GM18511 (cell line): ENCODE data around the gene PIK3CD.

Experiments
- ATAC-seq: cut with Tn5 transposase; IDR thresholded peaks from one replicate; pipeline ENCODE4 v1.9.1; 2021; ENCODE audit warnings: mild to moderate bottlenecking, moderate library complexity; ENCODE audit not compliant: unreplicated experiment

The PIK3CD gene

DNA sequence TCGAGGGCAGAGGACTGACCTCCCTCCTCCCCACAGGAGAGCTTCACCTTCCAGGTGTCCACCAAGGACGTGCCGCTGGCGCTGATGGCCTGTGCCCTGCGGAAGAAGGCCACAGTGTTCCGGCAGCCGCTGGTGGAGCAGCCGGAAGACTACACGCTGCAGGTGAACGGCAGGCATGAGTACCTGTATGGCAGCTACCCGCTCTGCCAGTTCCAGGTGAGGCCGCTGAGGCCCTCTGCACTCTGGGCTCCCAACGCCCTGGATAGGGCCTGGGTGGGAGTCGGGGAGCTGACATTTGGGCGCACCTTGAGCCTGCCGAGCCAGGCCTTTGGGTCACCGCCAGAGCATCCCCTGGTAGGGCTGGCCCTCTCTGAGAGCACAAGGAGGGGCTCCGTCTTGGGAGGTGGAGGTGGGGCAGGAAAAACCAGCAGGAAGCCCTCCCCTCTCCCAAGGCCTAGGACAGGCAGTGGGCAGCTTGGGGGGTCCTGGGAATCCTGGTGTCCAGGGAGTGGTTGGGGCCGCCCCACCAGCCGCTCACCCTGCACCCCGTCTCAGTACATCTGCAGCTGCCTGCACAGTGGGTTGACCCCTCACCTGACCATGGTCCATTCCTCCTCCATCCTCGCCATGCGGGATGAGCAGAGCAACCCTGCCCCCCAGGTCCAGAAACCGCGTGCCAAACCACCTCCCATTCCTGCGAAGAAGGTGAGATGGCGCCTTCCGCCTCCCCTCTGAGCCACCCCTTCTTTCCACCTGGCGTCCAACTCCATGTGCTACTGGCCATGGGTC lies 65.1 kb downstream of the PIK3CD start:
- ATAC-seq, result no peak

DNA sequence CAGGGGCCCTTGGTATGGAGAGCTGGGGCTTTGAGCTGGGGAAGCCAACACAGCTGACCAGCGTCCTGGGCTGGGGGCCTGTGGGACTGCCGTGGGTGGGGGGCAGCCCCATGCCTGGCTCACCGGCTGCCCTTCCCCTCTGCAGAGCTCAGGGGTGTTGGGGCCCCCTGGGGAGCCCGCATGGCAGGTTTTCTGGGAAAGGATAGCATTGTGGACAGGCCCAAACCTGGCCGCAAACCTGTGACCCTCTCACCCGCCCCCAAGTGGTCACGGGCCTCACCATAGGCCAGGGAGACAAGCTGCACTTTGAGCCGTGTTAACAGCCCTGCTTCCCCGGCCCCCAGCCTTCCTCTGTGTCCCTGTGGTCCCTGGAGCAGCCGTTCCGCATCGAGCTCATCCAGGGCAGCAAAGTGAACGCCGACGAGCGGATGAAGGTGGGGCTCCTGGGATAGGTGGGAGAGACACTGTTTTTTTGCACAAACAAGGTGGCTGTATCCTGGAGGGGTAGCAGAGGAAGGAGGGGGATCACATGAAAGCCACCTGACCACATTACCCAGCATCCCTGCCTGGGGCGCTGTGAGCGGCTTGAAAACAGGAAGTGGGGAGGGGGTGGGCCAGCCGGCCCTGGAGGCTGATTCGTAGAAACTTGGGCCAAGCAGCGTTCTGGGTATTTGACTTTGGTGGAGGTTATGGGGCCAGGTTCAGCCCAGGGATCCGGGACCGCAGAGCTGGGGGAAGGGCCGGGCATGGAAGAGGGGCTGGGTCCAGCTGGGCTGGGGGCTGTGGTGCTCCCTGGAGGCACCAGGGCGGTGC lies 65.9 kb downstream of the PIK3CD start:
- peak; percentile 84 for ATAC-seq

DNA sequence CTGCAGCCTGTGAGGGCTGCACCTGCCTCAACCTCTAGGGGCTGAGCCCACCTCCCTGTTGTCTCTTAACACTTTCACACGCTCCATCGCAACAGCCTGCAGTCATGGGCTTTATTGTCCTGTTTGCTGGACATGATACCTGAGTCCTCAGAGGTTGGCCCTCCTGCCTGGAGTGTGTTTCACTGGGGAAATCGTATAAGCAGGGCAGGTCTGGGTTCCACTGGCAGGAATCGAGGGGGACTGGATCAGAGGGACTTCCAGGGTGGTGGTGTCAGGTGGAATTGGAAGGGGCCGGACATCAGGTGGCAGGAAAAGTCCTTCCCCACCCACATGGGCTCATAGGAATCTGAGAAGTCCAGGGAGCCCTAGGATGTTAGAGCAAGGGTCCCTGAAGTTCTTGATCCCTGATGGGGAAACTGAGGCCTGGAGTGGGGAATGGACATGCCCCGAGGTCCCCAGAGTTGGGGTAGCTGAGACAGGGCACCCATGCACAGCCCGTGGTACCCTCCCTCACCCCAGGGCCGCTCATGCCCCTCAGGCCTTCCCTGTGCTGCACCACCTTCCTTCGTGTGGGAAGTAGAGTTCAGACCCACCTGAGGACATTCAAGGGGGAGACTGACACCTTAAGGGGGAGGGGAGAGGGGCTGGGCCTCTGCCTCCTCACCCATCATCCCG lies 66.6 kb downstream of the PIK3CD start:
- ATAC-seq, result no peak

DNA sequence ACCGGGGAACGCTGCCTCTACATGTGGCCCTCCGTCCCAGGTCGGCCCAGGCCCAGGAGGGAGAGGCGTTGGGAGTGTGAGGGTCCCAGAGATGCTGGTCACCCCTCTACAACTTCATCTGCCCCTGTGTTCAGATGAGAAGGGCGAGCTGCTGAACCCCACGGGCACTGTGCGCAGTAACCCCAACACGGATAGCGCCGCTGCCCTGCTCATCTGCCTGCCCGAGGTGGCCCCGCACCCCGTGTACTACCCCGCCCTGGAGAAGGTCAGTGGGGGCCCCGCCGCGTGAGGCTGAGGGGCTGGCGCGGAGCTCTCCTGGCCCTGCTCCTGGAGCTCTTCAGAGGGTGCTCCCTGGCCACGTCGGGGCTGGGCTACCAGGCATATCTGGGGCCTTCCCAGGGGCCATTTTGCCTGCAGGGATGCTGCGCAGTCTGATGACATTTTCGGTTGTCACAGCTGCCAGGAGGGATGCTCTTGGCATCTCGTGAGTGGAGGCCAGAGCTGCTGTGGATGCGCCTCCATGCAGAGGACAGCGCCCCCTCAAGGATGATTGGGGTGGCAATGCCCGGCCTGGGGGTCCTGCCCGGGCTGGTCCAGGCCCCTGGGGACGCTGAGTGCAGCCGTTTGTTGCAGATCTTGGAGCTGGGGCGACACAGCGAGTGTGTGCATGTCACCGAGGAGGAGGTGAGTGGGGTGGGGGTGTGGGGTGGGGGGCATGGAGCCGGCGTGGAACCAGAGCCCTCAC lies 68.6 kb downstream of the PIK3CD start:
- no peak for ATAC-seq

DNA sequence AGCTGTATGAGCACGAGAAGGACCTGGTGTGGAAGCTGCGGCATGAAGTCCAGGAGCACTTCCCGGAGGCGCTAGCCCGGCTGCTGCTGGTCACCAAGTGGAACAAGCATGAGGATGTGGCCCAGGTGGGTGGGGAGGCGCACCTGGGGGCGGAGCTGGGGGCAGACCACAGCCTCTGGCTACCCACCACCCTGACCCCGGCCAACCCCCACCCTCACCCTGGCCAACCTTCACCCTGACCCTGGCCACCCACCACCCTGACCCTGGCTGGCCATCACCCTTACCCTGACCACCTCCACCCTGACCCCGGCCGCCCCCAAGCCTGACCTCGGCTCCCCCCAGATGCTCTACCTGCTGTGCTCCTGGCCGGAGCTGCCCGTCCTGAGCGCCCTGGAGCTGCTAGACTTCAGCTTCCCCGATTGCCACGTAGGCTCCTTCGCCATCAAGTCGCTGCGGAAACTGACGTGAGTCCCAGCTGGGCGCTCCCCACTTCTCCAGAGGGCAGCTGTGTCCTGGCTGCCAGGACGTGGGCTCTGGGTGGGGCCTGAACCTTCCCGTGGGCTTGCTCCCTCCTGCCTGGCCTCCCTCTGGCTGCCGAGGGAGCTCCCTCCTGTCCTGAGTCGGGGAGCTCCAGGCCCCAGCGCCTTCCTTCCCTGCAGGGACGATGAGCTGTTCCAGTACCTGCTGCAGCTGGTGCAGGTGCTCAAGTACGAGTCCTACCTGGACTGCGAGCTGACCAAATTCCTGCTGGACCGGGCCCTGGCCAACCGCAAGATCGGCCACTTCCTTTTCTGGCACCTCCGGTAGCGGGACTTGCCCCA lies 69.5 kb downstream of the PIK3CD start:
- ATAC-seq, result no peak

DNA sequence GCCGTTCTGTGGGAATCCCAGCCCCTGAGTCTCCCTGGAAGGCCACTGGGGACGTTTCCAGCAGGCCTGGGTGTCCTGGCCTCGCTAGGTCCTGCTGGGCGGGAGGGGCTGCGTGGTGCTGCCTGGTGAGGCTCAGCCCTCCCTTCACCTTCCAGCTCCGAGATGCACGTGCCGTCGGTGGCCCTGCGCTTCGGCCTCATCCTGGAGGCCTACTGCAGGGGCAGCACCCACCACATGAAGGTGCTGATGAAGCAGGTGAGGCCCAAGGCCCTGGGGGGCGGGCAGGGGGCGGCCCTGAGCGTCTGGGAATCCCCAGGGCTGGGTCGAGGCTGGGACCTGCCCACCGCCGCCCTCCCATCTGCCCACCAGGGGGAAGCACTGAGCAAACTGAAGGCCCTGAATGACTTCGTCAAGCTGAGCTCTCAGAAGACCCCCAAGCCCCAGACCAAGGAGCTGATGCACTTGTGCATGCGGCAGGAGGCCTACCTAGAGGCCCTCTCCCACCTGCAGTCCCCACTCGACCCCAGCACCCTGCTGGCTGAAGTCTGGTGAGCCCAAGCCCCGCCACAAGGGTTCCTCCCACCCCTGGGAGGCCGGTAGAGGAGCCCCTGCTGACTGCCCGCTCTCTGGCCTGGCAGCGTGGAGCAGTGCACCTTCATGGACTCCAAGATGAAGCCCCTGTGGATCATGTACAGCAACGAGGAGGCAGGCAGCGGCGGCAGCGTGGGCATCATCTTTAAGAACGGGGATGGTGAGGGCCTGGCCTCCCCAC lies 70.3 kb downstream of the PIK3CD start:
- no peak for ATAC-seq

DNA sequence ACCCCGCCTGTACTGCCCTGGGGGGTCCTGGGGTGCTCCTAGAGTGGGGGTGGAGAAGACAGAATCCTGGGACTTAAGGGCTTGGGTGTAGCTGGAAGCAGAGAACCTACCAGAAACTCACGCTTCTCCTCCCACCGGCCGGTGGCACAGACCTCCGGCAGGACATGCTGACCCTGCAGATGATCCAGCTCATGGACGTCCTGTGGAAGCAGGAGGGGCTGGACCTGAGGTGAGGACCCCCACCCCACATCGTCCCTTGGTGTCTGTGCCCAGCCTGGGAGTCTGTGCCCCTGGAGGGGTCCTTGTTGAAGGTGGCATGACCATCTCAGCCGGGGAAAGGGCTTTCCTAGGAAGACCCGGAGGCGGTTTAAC lies 70.8 kb downstream of the PIK3CD start:
- ATAC-seq, result no peak

DNA sequence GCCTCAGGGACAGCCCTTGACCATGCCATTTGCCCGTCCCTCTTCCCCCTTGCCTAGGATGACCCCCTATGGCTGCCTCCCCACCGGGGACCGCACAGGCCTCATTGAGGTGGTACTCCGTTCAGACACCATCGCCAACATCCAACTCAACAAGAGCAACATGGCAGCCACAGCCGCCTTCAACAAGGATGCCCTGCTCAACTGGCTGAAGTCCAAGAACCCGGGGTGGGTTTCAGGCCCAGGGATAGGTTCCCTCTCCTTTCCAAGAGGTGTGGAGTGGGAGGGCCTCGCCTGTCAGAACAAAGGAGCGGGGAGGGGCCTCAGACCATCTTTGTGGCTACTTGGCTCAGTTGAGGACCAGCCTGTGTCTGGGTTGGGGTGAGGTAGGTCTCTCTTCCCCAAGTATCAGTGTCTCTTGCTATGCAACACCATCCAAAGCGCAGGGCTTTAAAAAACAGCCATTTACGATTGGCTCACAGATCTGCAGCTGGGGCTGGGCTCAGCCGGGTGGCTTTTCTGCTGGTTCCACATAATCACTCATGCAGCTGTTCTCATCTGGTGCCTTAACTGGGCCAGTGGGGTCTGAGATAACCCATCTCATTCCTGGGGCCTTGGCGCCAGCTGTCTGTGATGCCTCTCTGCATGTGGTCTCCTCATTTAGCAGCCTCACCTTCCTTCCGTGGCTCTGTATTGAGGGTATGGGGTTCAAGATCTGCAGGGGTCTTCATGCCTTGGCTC lies 71.7 kb downstream of the PIK3CD start:
- no peak for ATAC-seq

DNA sequence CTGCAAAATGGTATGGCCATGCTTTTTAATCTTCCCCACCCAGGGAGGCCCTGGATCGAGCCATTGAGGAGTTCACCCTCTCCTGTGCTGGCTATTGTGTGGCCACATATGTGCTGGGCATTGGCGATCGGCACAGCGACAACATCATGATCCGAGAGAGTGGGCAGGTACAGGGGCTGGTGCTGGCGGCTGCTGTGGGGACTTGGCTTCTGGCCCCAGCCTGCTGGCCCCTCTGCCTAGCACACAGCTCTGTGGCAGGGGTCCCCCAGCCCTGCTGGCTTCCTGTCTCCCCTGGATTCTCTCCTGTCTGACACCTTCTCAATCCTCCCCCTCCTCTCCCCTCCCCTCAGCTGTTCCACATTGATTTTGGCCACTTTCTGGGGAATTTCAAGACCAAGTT lies 72.4 kb downstream of the PIK3CD start:
- ATAC-seq, result no peak

DNA sequence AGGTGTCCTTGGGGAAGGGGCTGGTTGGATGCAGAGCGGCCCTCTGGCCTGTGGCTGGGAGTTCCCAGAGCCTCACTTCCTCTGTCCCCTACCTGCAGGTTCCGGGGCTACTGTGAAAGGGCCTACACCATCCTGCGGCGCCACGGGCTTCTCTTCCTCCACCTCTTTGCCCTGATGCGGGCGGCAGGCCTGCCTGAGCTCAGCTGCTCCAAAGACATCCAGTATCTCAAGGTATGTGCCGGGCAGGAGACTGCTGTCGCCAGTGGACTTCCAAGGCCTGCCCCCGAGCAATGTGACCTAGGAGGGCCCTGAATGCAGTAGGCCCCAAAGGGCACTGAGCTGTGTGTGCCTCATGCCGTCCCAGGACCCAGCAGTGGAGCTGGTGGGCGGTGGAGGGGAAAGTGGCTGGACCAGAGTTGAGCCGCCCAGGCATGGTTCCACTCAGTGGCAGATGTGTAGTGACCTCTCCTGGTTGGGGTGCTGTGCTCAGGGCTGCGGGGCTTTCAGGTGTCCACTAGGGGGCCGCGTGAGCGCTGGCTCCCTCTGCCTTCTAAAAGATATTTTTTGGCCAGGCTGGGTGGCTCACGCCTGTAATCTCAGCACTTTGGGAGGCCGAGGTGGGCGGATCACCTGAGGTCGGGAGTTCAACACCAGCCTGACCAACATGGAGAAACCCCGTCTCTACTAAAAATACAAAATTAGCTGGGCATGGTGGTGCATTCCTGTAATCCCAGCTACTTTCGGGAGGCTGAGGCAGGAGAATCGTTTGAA lies 73.4 kb downstream of the PIK3CD start:
- ATAC-seq, result peak; percentile 62

DNA sequence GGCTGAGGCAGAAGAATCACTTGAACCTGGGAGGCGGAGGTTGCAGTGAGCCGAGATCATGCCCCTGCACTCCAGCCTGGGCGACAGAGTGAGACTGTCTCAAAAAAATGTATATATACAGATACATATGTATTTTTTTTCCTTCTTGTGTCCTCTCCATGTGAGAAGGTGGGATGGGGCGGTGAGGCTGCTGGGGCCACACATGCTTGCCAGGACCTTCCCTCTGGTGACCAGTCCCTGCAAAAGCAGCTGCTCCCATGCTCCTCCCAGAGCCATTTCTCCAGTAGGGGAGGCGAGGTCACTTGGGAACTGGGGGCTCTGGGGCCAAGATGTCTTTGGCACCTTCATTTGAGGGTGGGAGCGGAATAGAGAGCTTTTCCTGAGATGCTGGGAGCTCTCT lies 74.9 kb downstream of the PIK3CD start:
- no peak for ATAC-seq

DNA sequence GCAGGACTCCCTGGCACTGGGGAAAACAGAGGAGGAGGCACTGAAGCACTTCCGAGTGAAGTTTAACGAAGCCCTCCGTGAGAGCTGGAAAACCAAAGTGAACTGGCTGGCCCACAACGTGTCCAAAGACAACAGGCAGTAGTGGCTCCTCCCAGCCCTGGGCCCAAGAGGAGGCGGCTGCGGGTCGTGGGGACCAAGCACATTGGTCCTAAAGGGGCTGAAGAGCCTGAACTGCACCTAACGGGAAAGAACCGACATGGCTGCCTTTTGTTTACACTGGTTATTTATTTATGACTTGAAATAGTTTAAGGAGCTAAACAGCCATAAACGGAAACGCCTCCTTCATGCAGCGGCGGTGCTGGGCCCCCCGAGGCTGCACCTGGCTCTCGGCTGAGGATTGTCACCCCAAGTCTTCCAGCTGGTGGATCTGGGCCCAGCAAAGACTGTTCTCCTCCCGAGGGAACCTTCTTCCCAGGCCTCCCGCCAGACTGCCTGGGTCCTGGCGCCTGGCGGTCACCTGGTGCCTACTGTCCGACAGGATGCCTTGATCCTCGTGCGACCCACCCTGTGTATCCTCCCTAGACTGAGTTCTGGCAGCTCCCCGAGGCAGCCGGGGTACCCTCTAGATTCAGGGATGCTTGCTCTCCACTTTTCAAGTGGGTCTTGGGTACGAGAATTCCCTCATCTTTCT lies 75.5 kb downstream of the PIK3CD start:
- no peak for ATAC-seq

DNA sequence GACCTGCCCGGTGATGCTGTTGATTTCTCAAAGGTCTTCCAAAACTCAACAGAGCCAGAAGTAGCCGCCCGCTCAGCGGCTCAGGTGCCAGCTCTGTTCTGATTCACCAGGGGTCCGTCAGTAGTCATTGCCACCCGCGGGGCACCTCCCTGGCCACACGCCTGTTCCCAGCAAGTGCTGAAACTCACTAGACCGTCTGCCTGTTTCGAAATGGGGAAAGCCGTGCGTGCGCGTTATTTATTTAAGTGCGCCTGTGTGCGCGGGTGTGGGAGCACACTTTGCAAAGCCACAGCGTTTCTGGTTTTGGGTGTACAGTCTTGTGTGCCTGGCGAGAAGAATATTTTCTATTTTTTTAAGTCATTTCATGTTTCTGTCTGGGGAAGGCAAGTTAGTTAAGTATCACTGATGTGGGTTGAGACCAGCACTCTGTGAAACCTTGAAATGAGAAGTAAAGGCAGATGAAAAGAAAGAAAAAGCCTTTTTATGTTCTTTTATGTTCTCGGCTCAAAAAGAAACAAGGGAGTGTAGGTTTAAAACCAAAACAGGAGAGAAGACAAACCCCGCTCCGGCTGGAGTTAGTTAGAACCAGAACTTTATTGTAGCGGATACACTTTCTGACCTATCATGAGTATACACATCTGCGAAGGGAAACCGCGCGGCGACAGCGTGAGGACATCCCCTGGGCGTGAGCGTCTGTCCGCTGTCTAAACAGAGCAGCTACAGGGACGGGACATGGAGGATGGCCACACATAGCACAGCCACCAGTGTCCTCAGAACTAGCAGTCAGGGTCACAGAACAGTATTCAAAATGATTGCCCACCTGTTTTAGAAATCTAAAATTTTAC lies 77.1 kb downstream of the PIK3CD start:
- no peak for ATAC-seq

DNA sequence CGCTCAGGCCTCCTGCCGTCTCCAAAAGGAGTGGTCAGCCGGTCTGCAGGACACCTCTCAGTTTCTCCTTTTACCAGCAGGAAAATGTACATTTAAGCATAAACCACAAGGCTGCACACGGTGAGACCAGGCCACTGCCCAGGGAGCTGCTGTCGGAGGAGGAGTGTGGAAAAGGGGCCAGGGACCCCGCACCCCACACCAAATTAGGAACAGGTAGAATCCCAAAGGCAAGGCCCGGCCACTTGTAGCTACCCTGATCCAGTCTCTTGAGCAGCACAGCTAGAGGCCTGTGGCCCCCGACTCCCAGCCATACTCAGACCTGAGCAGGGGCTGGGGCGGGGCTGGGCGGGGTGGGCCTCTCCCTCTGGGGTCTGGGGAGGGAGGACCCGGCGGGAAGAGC lies 78.0 kb downstream of the PIK3CD start:
- ATAC-seq, result no peak

DNA sequence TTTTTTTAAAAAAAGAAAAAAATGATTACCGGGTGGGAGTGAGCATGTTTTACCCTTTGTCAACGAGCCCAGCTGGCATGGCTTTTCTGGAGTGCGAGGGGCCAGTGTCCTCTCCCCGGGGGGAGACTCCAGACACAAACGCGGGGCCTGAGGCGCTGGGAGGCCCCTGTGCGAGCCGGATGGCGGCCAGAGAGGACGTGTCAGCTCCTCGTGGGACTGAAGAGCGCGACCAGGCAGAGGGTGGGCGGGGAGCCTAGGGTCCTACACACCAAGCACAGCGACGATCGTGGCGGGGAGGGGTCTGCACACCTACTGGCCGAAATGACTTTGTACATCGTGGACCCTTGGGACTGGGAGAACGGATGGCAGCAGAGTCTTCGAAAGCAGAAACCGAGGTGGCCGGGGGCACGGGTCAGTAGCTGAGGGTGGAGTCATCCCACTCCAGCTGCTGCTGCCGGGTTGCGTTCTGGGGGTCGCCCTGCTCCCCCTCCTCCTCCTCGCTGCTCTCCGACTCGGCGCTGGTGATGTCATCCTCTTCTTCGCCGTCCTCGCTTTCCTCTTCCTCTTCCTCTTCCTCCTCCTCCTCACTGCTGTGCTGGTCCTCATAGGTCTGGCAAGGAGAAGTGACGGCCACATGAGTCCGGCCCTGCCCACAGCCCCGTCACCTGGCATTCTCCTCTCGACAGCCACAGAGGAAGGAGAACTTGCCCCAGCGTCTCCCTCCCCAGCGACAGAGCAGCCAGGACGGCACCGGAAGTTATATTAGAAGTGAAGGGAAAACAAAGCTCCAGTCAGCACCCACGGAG lies 78.8 kb downstream of the PIK3CD start:
- ATAC-seq, result no peak

DNA sequence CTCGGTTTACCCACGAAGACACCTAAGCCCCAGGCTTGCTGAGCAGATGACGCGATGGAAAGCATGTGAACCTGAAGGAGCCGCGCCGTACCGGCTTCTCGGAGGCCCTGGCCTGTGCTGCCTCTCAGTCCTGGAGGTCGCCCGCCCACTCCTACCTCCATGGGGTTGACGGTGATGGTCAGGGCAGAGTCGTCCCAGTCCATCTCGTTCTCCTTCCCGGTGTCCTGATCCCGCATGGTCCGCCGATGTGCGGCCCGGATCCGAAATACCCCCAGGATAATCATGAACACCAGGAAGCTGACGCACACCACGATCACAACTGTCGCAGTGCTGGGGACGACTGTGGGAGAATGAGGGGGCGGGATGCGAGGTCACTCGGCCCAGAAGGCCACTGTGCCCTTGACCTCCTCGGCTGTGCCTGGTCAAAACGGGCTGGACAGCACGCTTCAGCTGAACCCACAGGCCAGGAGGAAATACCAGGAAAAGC lies 79.6 kb downstream of the PIK3CD start:
- no peak for ATAC-seq
